ENCODE measurements around the gene WNT3A.

The WNT3A gene

DNA sequence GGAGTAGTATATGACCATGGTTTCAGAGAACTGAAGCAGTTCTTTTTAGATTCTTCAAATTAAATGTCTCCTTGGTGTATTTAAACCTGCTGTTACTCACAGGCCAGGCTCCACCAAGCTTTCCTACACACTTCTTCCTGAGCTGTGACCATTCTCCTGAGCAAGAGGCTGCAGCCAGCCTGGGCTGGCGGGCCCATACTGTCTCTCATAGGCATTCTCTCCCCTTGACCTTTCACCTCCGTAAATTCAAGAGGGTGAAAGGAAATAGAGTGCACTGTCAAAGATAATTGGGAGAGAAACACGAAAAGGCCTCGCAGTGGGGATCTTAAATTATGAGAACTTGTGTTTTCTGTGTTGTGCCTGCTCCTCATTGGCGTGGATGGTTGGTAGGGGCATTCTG is 78.0 kb downstream of the WNT3A start:
- DNase-seq (ENCODE audit: low read depth) = no peak

GRCh38 chr1:228085287-228085951 is 78.6 kb downstream of the WNT3A start:
- peak; percentile 54 for DNase-seq (ENCODE audit: low read depth)

DNA sequence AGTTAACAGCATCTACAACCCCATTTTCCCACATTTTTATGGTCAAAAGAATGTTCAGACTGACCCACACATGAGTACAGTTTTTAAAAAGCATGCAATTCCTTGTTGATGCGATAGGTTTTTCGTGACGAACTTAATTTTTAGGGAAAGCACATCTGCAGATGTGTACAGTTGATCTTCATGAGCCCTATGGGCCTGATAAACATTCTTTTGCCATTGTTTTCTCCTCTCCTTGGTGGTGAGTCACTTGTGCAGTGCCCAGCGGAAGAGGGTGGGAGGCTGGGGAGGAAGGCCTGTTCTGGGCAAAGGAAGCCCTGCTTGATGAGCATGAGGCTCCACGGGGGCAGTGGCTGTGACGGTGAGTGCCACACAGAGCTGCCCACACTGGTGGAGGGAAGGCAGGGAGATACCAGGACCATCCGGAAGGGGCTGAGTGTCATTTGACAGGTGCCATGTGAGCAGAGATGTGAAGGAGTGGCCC is 81.0 kb downstream of the WNT3A start:
- no peak for DNase-seq (ENCODE audit: low read depth)

DNA sequence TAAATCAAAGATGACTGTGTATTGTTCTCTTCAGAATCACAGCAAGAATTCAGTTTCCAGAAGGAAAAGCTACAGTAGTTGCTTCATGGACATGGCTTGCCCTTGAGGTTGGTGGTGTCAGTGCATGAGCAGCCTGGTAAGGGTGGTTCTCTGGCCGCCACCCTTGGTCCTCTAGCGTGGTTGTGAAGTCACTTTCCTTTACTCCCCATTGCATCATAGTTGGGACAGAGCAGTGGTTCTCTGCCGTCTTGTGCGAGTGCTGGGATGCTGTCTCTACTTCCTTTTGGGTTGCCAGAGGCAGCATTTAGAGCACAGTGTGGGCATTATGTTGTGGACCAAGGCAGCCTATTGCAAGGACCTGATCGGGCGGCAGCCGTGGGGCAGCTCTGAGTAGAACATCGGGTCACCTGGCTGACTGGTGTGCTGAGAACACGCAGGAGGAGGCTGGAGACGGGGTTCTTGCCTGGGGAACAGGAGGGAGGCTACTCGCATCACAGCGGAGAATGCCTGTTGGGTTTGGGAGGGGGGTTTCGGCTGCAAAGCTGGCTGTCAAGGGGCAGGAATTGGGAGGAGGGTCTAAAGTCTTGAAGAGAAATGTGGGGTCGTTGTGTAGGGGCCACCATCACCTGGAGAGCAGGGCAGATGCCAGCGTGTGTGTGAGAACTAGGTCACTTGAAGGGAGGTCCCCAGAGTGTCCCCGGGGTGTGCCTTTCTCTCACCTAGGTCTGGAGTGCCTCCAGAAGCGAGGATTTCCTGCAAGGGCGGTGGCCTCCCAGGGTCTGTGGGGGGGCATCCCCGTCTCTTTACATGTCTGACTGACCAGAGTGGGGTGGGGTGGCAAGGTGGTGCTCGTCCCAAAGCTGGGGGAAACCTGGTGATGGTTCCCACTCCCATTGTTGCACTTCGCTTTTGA is 82.0 kb downstream of the WNT3A start:
- DNase-seq (ENCODE audit: low read depth) = no peak

DNA sequence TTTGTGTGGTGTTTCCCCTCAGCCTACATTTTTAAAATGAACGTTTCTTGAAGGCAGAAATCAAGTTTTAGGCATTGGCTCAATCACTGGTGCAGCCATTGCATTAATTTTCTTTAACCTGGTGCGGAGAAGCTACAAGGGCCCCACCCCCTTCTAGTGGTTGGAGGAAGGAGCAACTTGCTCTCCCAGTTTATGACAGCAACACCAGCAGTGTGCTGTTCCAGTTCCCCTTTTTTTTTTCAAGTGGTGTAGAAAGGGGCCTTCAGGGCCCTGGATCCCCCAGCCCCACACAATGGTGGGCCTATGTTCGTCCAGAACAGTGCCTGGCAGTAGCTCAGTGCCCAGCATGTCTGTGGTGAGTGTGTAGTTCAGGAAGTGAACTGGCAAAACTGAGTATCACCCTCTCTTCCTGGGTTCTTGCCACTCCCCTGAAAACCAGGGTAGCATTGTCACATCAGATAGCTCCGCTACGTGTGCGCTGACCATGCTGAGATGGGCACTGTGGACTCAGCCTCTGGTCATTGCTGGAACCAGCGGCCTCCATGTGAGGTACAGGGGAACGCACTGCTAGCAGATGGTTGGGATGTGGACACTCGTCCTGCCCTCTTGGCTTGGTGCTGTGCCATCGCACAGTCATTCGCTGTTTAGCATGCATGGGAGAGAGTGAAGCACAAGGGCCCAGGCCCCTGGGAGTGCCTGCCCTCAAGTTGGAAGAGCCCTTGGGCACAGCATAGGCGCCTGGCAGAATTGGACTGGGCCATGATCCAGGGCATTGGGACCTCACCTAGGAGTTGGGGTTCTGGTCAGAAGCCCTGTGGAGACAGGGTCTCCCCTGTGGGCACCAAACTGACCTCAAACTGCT is 83.0 kb downstream of the WNT3A start:
- no peak for DNase-seq (ENCODE audit: low read depth)

DNA sequence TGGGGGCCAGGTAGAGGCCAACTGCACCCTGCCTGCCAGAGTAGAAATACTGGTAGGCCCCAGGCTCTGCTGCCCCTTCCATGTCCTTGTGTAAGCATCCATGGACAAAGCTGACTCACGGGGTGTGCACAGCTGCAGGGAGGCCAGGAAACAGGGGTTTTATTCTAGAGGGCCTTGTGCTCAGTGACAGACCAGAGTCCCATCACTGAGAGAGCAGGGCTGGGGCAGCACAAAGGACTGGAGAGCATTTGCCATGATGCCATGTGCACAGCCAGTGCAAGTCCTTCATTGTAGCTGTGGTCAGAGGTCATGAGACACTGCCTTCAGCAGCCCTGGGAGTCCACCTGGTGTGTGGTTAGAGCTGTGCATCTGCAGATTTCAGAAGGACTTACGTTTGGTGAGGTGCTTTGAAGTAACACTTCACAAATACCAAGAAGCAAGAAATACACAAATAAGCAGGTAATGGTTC is 83.8 kb downstream of the WNT3A start:
- DNase-seq (ENCODE audit: low read depth) = no peak

- no peak for DNase-seq (ENCODE audit: low read depth)
Measured at GRCh38 chr1:228091084-228091483, 84.3 kb downstream of the WNT3A start.

- no peak for DNase-seq (ENCODE audit: low read depth)
Measured at GRCh38 chr1:228092342-228093049, 85.7 kb downstream of the WNT3A start.

- DNase-seq (ENCODE audit: low read depth) = no peak
Measured at GRCh38 chr1:228093050-228093906, 86.5 kb downstream of the WNT3A start.

DNA sequence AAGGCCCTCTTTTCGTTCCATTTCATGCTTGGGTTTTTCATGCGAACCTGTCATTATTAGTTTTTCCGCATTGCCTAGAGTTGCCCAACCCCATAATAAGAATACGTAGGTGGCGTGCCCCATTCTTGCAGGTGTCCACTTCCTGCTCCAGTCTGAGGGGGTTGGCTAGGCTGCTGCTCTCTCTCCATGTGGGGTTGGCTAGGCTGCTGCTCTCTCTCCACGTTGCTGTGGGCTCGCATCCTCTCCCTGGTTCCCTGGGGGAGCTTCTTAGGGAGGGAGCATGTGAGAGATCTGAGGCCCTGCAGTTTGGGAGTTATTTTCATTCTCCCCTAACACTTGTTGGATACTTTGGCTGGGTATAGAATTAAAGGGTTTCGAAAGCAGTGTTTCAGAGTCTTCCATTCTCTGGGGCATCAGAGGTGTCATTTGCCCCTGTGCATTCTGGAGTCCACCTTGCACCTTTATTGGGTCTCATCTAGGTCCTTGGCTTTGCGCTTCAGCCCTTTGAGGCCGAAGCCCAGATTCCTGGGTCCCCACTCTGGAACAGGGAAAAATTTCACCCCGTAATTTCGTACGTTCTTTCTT is 87.7 kb downstream of the WNT3A start:
- no peak for DNase-seq (ENCODE audit: low read depth)

- DNase-seq (ENCODE audit: low read depth) = no peak
Measured at GRCh38 chr1:228095161-228095560, 88.4 kb downstream of the WNT3A start.

DNA sequence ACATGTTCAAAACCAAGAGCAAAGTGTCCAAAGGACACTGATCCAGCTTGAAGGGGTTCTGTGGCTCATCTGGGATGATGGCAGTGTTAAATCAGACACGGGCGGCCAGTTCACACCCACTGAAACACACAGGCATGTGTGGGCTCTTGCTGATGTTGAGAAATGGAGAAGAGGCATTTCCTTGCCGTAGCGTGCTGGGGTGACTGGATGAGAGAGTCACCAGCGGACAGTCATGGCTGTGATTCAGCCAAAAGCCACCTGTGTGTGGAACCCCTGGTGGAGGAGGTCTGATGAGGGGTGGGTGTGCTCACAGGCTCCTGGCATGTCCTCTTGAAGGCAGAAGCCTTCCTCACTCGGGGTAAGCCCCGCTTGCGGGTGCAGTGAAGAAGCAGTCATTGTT is 89.1 kb downstream of the WNT3A start:
- no peak for DNase-seq (ENCODE audit: low read depth)

DNA sequence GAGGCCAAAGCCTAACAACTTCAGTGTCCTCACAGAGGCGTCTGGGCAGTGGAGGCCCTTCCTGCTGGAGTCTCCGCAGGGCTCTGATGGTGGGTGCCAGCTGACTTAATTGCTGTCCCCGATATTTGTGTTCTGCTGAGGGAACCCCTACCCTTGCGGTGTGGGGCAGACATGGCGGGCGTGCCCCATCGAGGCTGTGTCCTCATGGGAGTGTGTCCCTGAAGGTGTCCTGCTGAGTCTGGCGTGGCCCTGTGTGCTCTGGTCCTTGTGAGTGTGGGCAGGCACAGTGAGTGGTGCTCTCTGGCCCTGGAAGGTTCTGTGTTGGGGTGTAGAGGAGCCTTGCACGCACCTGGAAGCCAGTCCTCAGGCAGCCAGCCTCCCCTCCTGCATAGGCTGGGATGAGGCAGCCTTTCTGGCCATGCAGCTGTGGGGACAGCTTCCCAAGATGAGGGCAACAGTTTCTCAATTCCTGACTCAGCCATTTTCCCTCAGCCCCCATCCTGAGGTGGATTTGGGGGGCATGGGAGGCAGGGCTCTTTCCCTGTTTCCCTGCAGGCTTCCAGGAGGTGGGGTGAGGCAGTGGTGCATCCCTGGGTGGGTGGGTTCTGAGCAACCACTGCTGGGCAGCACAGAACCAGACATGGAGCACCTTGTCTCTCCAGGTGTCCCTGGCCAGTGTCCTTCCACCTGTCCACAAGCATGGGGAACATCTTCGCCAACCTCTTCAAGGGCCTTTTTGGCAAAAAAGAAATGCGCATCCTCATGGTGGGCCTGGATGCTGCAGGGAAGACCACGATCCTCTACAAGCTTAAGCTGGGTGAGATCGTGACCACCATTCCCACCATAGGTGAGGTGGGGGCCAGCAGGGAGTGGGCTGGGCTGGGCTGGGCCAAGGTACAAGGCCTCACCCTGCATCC is 89.9 kb downstream of the WNT3A start:
- no peak for DNase-seq (ENCODE audit: low read depth)

- DNase-seq (ENCODE audit: low read depth) = no peak
Measured at GRCh38 chr1:228097333-228098081, 90.7 kb downstream of the WNT3A start.

- no peak for DNase-seq (ENCODE audit: low read depth)
Measured at GRCh38 chr1:228098323-228098931, 91.6 kb downstream of the WNT3A start.

DNA sequence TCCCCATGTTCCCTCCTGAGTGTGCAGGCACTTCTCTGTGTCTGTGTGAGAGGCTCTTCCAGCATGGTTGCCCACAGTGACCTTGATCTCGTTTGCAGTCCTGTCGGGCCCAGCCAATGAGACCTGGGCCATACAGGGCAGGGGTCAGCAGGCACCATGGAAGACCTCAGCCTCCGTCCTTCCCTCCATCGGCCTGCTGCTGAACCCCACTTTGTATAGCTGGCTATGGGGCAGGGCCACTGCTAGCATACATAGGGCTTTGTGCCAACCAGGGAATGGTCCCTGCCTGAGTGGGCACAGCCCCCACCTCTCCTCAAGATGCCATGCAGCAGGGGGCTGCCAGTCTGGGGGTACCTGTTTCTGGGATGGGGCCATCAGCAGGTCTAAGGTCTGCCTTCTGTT is 92.5 kb downstream of the WNT3A start:
- DNase-seq (ENCODE audit: low read depth) = no peak

GRCh38 chr1:228100822-228101613 is 94.2 kb downstream of the WNT3A start:
- DNase-seq (ENCODE audit: low read depth) = no peak
